Stimulated activated CD8-positive, alpha-beta memory T cell treated with anti-CD3 and anti-CD28 coated beads, Interleukin-7, amount 100 ng/mL, for 48 hours (primary cell): ENCODE results near the gene NAA15.
"Not testable (repeated sequence)": the region's sequence is repeated elsewhere in the genome, so short reads cannot be mapped to it uniquely, and the experiment has no call there.

ENCODE experiments used
- DNase-seq, 2 donors: peaks; one replicate each; pipeline ENCODE4 v3.0.0-alpha.2; 2020; ENCODE audit warnings: low read depth in 1 of 2; ENCODE audit errors: extremely low read depth in 1 of 2

Gene NAA15

GRCh38 chr4:139443661-139444060, 142.4 kb downstream of the NAA15 start:
- DNase-seq = no peak

- DNase-seq = not testable (repeated sequence)
Observed at GRCh38 chr4:139444881-139445280, 143.6 kb downstream of the NAA15 start.

GRCh38 chr4:139447078-139447477, 145.8 kb downstream of the NAA15 start:
- DNase-seq = not testable (repeated sequence)

GRCh38 chr4:139450586-139450985, 149.3 kb downstream of the NAA15 start:
- DNase-seq = no peak

GRCh38 chr4:139451997-139452396, 150.7 kb downstream of the NAA15 start:
- no peak for DNase-seq

GRCh38 chr4:139453041-139453370, 151.7 kb downstream of the NAA15 start:
- peak in 1 of 2 donors; percentile 57 for DNase-seq

GRCh38 chr4:139453371-139454110, 152.2 kb downstream of the NAA15 start:
- DNase-seq = peak; percentile 90 to 97

GRCh38 chr4:139454111-139455045, 153.1 kb downstream of the NAA15 start, which contains the start of gene RAB33B:
RAB33B (plus strand) TSS chr4:139454121; CDS start chr4:139454196, 75 bp downstream.
- DNase-seq = no peak

GRCh38 chr4:139455126-139455538, 153.8 kb downstream of the NAA15 start:
- no peak for DNase-seq

- DNase-seq = no peak
Observed at GRCh38 chr4:139457318-139457717, 156.0 kb downstream of the NAA15 start.

GRCh38 chr4:139458543-139458942, 157.2 kb downstream of the NAA15 start:
- no peak for DNase-seq

- no peak for DNase-seq
Observed at GRCh38 chr4:139458999-139459398, 157.7 kb downstream of the NAA15 start.

GRCh38 chr4:139460565-139460964, 159.3 kb downstream of the NAA15 start:
- DNase-seq = no peak

- DNase-seq = no peak
Observed at GRCh38 chr4:139461022-139461628, 159.8 kb downstream of the NAA15 start.

GRCh38 chr4:139464512-139464911, 163.2 kb downstream of the NAA15 start:
- not testable (repeated sequence) for DNase-seq

GRCh38 chr4:139465922-139466321, 164.6 kb downstream of the NAA15 start:
- no peak for DNase-seq

- not testable (repeated sequence) for DNase-seq
Observed at GRCh38 chr4:139468756-139469155, 167.5 kb downstream of the NAA15 start.

- DNase-seq = no peak
Observed at GRCh38 chr4:139469216-139469615, 167.9 kb downstream of the NAA15 start.
